NT2/D1 (cell line): Measurements from ENCODE around the gene THBS1.

Source experiments
- DNase-seq: peaks from one replicate; pipeline ENCODE4 v3.0.0-alpha.2; 2011; ENCODE audit warnings: low read depth, low spot score
- H3K27me3 ChIP-seq: 2 replicates; pipeline ENCODE4 v1.6.0; 2011; ENCODE audit warnings: mild to moderate bottlenecking; ENCODE audit not compliant: insufficient read length, insufficient read depth
- H3K36me3 ChIP-seq: 2 replicates; pipeline ENCODE4 v1.6.1; 2011; ENCODE audit warnings: mild to moderate bottlenecking, low read length, mixed read lengths; ENCODE audit not compliant: insufficient read depth, insufficient read length
- H3K4me1 ChIP-seq: 2 replicates; pipeline ENCODE4 v1.5.1; 2011; ENCODE audit not compliant: insufficient read depth, insufficient read length
- H3K4me3 ChIP-seq: 2 replicates; pipeline ENCODE4 v1.5.1; 2011; ENCODE audit warnings: low read depth; ENCODE audit not compliant: insufficient read length
- H3K9ac ChIP-seq: 2 replicates; pipeline ENCODE4 v1.6.0; 2011; ENCODE audit warnings: low read depth; ENCODE audit not compliant: insufficient read length
- H3K9me3 ChIP-seq: 2 replicates; pipeline ENCODE4 v1.5.1; 2011; ENCODE audit warnings: mild to moderate bottlenecking, low read length; ENCODE audit not compliant: insufficient read depth
- SUZ12 ChIP-seq: IDR thresholded peaks from 2 replicates; pipeline ENCODE4 v1.6.1; 2011; ENCODE audit not compliant: insufficient read length, insufficient read depth; ENCODE audit errors: extremely low read depth
- YY1 ChIP-seq: IDR thresholded peaks from 2 replicates; pipeline ENCODE4 v1.6.1; 2011; ENCODE audit not compliant: insufficient read length, insufficient read depth
- ZNF274 ChIP-seq: IDR thresholded peaks from 2 replicates; pipeline ENCODE4 v1.6.1; 2011; ENCODE audit warnings: mild to moderate bottlenecking, low read depth, low read length

The THBS1 gene

GRCh38 chr15:39642011-39642640, 61.2 kb downstream of the THBS1 start:
- no peaks in the 10 kb centered on the region for H3K9me3 ChIP-seq
- DNase-seq = no peak
- H3K9ac ChIP-seq = no peak overlapping the region
- no peaks in the 10 kb centered on the region for H3K27me3 ChIP-seq
- no peaks in the 10 kb centered on the region for H3K36me3 ChIP-seq
- TF ChIP-seq SUZ12 = no peak
- no peak for TF ChIP-seq YY1
- no peak for TF ChIP-seq ZNF274
- H3K4me1 ChIP-seq = no peaks in the 10 kb centered on the region
- H3K4me3 ChIP-seq = no peak overlapping the region

GRCh38 chr15:39643727-39644126, 62.8 kb downstream of the THBS1 start:
- no peaks in the 10 kb centered on the region for H3K27me3 ChIP-seq
- no peaks in the 10 kb centered on the region for H3K9me3 ChIP-seq
- TF ChIP-seq SUZ12 (no peak), YY1 (no peak), ZNF274 (no peak)
- H3K4me1 ChIP-seq = no peaks in the 10 kb centered on the region
- no peak overlapping the region for H3K9ac ChIP-seq
- no peaks in the 10 kb centered on the region for H3K36me3 ChIP-seq
- DNase-seq = no peak
- H3K4me3 ChIP-seq = no peak overlapping the region

GRCh38 chr15:39644136-39644535, 63.3 kb downstream of the THBS1 start:
- no peak for TF ChIP-seq ZNF274
- TF ChIP-seq YY1 = no peak
- TF ChIP-seq SUZ12 = no peak
- no peaks in the 10 kb centered on the region for H3K27me3 ChIP-seq
- no peaks in the 10 kb centered on the region for H3K36me3 ChIP-seq
- H3K9me3 ChIP-seq = no peaks in the 10 kb centered on the region
- no peak for DNase-seq
- H3K9ac ChIP-seq = no peak overlapping the region
- H3K4me3 ChIP-seq = no peak overlapping the region
- H3K4me1 ChIP-seq = no peaks in the 10 kb centered on the region

GRCh38 chr15:39645138-39645975, 64.5 kb downstream of the THBS1 start:
- Histone ChIP-seq H3K36me3 (no peaks in the 10 kb centered on the region), H3K4me1 (no peaks in the 10 kb centered on the region), H3K27me3 (no peaks in the 10 kb centered on the region), H3K9ac (no peak overlapping the region), H3K9me3 (no peaks in the 10 kb centered on the region), H3K4me3 (no peak overlapping the region)
- DNase-seq = no peak
- TF ChIP-seq ZNF274 = no peak
- no peak for TF ChIP-seq YY1
- TF ChIP-seq SUZ12 = no peak

- Histone ChIP-seq H3K36me3 (no peaks in the 10 kb centered on the region), H3K4me1 (no peaks in the 10 kb centered on the region), H3K9ac (no peak overlapping the region), H3K27me3 (no peaks in the 10 kb centered on the region), H3K4me3 (no peak overlapping the region), H3K9me3 (no peaks in the 10 kb centered on the region)
- no peak for DNase-seq
- TF ChIP-seq ZNF274 (no peak), YY1 (no peak), SUZ12 (no peak)
Measured at GRCh38 chr15:39645976-39646257, 65.0 kb downstream of the THBS1 start.

- H3K4me1 ChIP-seq = no peaks in the 10 kb centered on the region
- no peak overlapping the region for H3K4me3 ChIP-seq
- H3K9me3 ChIP-seq = no peaks in the 10 kb centered on the region
- H3K9ac ChIP-seq = no peak overlapping the region
- H3K36me3 ChIP-seq = no peaks in the 10 kb centered on the region
- H3K27me3 ChIP-seq = no peaks in the 10 kb centered on the region
- no peak for DNase-seq
- no peak for TF ChIP-seq ZNF274
- TF ChIP-seq YY1 = no peak
- no peak for TF ChIP-seq SUZ12
Measured at GRCh38 chr15:39646425-39646824, 65.5 kb downstream of the THBS1 start.
